Measurements from ENCODE around the gene INPP5J. TPM values are rescaled to one million over a fixed set of nuclear protein-coding genes. Genes with fewer than 3 reads are reported as not detected.

INPP5J gene
- total RNA-seq, 1 experiment from 2014 or later = 14.4 TPM

DNA sequence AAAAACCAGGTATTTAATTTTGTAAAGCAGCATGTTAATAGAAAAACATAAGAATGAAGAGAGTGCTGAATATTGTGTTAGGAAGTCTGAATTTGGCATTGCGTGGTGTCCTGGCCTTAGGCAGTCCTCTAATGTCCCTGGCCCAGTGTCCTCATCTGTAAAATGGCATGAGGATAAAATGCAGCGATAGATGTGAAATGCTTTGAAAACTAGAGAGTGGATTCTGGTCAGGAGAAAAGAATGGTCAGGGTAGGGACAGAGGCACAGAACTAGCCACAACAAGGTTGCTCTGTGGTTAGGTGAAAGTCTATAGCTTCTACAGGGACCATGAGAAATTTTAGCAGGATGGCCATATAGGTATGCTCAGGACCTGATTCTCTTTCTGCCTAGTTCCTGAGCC is 56.1 kb downstream of the INPP5J start:
- no peak overlapping the region for H3K4me3 ChIP-seq (ENCODE audit: low read length)
- H3K9ac ChIP-seq (ENCODE audit: low read length) = no peak overlapping the region
- H2AFZ ChIP-seq (ENCODE audit: low read length) = no peak overlapping the region
- H3K9me3 ChIP-seq (ENCODE audit: low read length) = no peaks in the 10 kb centered on the region
- no peak for DNase-seq
- no peaks in the 10 kb centered on the region for H3K27me3 ChIP-seq (ENCODE audit: low read length)
- peaks cover 5% of the 10 kb centered on the region; the same call in 1 of the 2 replicates for H3K4me1 ChIP-seq (ENCODE audit: low read length)
- no peaks in the 10 kb centered on the region for H4K20me1 ChIP-seq (ENCODE audit: insufficient read depth, low read depth, low read length)
- peaks cover 8% of the 10 kb centered on the region; the same call in 1 of the 2 replicates for H3K36me3 ChIP-seq (ENCODE audit: insufficient read depth, low read length)
- H3K9me2 ChIP-seq (replicated peaks; ENCODE audit: insufficient read depth, low read length) = no peaks in the 10 kb centered on the region
- no peak overlapping the region for H3K27ac ChIP-seq (ENCODE audit: low read length)
- H3K4me2 ChIP-seq (ENCODE audit: low read depth, low read length, poor library complexity, severe bottlenecking) = no peak overlapping the region
- peaks cover 73% of the 10 kb centered on the region for H3K79me2 ChIP-seq (ENCODE audit: low read length)

DNA sequence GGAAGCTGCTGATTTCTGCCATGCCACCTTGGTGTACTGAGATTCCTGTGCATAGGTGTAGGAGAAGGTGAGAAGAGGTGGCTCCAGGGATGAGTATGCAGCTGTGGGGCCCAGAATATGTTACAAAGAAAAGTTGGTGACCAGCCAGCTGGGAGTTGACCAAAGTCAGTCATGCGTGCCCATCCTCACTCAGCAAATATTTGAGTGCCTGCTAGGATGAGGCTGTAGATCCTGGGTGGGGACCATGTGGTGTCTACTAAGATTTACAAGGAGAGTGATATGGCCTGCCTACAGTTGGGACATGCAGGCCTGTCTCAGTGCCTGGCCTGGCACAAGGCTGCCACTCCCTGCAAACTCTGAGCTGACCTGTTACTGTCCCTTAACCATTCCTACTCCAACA is 56.6 kb downstream of the INPP5J start:
- DNase-seq = no peak
- no peak overlapping the region for H3K9ac ChIP-seq (ENCODE audit: low read length)
- H3K9me3 ChIP-seq (ENCODE audit: low read length) = no peaks in the 10 kb centered on the region
- H3K79me2 ChIP-seq (ENCODE audit: low read length) = peaks cover 69% of the 10 kb centered on the region
- no peak overlapping the region for H3K4me2 ChIP-seq (ENCODE audit: low read depth, low read length, poor library complexity, severe bottlenecking)
- no peak overlapping the region for H2AFZ ChIP-seq (ENCODE audit: low read length)
- no peak overlapping the region for H3K4me3 ChIP-seq (ENCODE audit: low read length)
- peaks cover 5% of the 10 kb centered on the region; the same call in 1 of the 2 replicates for H3K4me1 ChIP-seq (ENCODE audit: low read length)
- no peaks in the 10 kb centered on the region for H3K9me2 ChIP-seq (replicated peaks; ENCODE audit: insufficient read depth, low read length)
- no peak overlapping the region for H3K27ac ChIP-seq (ENCODE audit: low read length)
- H3K36me3 ChIP-seq (ENCODE audit: insufficient read depth, low read length) = peaks cover 8% of the 10 kb centered on the region; the same call in 1 of the 2 replicates
- H4K20me1 ChIP-seq (ENCODE audit: insufficient read depth, low read depth, low read length) = no peaks in the 10 kb centered on the region
- no peaks in the 10 kb centered on the region for H3K27me3 ChIP-seq (ENCODE audit: low read length)

DNA sequence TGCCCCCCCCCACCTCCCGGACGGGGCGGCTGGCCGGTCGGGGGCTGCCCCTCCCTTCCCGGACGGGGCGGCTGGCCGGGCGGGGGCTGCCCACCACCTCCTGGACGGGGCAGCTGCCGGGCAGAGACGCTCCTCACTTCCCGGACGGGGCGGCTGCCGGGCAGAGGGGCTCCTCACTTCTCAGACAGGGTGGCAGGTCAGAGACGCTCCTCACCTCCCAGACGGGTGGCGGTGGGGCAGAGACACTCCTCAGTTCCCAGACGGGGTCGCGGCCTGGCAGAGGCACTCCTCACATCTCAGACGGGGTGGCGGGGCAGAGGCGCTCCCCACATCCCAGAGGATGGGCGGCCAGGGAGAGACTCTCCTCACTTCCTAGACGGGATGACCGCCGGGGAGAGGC is 61.2 kb downstream of the INPP5J start:
- no peaks in the 10 kb centered on the region for H3K9me2 ChIP-seq (replicated peaks; ENCODE audit: insufficient read depth, low read length)
- H4K20me1 ChIP-seq (ENCODE audit: insufficient read depth, low read depth, low read length) = no peaks in the 10 kb centered on the region
- H3K4me1 ChIP-seq (ENCODE audit: low read length) = peaks cover 1% of the 10 kb centered on the region; the same call in 1 of the 2 replicates
- no peak overlapping the region for H2AFZ ChIP-seq (ENCODE audit: low read length)
- no peaks in the 10 kb centered on the region for H3K9me3 ChIP-seq (ENCODE audit: low read length)
- H3K27ac ChIP-seq (ENCODE audit: low read length) = no peak overlapping the region
- no peak overlapping the region for H3K9ac ChIP-seq (ENCODE audit: low read length)
- H3K79me2 ChIP-seq (ENCODE audit: low read length) = peaks cover 44% of the 10 kb centered on the region
- no peak overlapping the region for H3K4me3 ChIP-seq (ENCODE audit: low read length)
- H3K27me3 ChIP-seq (ENCODE audit: low read length) = no peaks in the 10 kb centered on the region
- no peak for DNase-seq
- H3K4me2 ChIP-seq (ENCODE audit: low read depth, low read length, poor library complexity, severe bottlenecking) = no peak overlapping the region
- H3K36me3 ChIP-seq (ENCODE audit: insufficient read depth, low read length) = peaks cover 8% of the 10 kb centered on the region; the same call in 1 of the 2 replicates

Small RNA genes within 50 kb of the gene (small RNA-seq; reads per million reads assigned to genes)
- gene MIR3928 = 0.59 reads per million, percentile 14 among the genes with 10 or more reads in this experiment

Other genes with a start within 250 kb of the INPP5J start
- gene MORC2, start 154.2 kb upstream of the INPP5J start, total RNA-seq (2014; rRNA removed; shearing (Covaris generic); ENCODE audit: low replicate concordance) = 29.0 and 30.4 TPM in 2 replicates
- gene TUG1, start 153.7 kb upstream of the INPP5J start, total RNA-seq (2014; rRNA removed; shearing (Covaris generic); ENCODE audit: low replicate concordance) = 37.4 and 97.4 TPM in 2 replicates
- 23.5 and 27.9 TPM in 2 replicates for gene SMTN, start 41.6 kb upstream of the INPP5J start, total RNA-seq (2014; rRNA removed; shearing (Covaris generic); ENCODE audit: low replicate concordance)
- gene SELENOM, start 15.4 kb upstream of the INPP5J start, total RNA-seq (2014; rRNA removed; shearing (Covaris generic); ENCODE audit: low replicate concordance) = 11.1 and 18.5 TPM in 2 replicates
- gene PLA2G3, start 17.5 kb downstream of the INPP5J start, total RNA-seq (2014; rRNA removed; shearing (Covaris generic); ENCODE audit: low replicate concordance) = not detected in 2 replicates
- gene RNF185, start 37.2 kb downstream of the INPP5J start, total RNA-seq (2014; rRNA removed; shearing (Covaris generic); ENCODE audit: low replicate concordance) = 41.1 and 44.8 TPM in 2 replicates
- gene LIMK2, start 89.3 kb downstream of the INPP5J start, total RNA-seq (2014; rRNA removed; shearing (Covaris generic); ENCODE audit: low replicate concordance) = 35.0 and 35.3 TPM in 2 replicates
- gene PIK3IP1, start 169.5 kb downstream of the INPP5J start, total RNA-seq (2014; rRNA removed; shearing (Covaris generic); ENCODE audit: low replicate concordance) = 17.9 and 25.3 TPM in 2 replicates
- gene PATZ1, start 223.4 kb downstream of the INPP5J start, total RNA-seq (2014; rRNA removed; shearing (Covaris generic); ENCODE audit: low replicate concordance) = 65.4 and 87.4 TPM in 2 replicates